GM23248 (cell line): ENCODE results near the gene SMIM12.

Experiments
- EZH2 ChIP-seq: fragments of 200-600 bp; sonication (generic); IDR thresholded peaks from 2 replicates; pipeline ENCODE4 v1.6.1; 2018; ENCODE audit warnings: antibody characterized with exemption, mild to moderate bottlenecking; ENCODE audit not compliant: insufficient read depth, poor library complexity, severe bottlenecking
- EZH2phosphoT487 ChIP-seq: fragments of 200-600 bp; sonication (generic); IDR thresholded peaks from 2 replicates; pipeline ENCODE4 v1.6.1; 2018; ENCODE audit warnings: antibody characterized with exemption, moderate library complexity, mild to moderate bottlenecking, low read depth; ENCODE audit not compliant: insufficient read depth

DNA sequence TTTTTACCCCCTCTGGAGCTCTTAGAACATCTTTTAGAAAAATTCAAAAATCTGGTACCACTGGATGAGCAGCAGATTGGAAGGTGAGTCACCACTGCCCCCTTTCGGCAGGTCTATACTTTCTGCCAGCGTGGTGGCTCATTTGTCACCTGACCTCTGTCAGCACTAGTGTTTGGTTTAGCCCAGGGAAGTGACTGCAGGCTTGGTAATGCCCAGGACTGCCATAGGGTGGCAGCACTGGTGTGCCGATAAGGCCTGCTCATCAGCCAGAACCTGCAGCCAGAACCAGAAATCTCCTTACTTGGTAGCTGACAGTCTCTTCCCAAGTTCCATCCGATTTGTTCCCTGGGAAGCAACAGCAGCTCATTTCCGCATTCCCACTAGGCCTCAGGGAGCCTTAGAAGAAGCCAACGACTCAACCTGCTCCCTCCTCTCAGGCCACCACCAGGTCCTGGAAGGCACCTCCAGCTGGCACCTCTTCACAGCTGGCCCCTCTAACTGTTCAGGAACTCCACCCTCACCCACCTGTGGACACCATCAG is 6.8 kb downstream of the SMIM12 start:
- TF ChIP-seq EZH2phosphoT487 (no peak), EZH2 (no peak)
